Omental fat pad (tissue), 4 donors: ENCODE results near the gene ZRANB3. TPM values are rescaled to one million over a fixed set of nuclear protein-coding genes. Genes with fewer than 3 reads are reported as not detected.
"Not testable (repeated sequence)": the region's sequence is repeated elsewhere in the genome, so short reads cannot be mapped to it uniquely, and the experiment has no call there.

ENCODE experiments used
- ATAC-seq: fragments of 150-250 bp; one replicate; pipeline ENCODE4 v1.9.1; 2016; ENCODE audit warnings: mild to moderate bottlenecking, moderate library complexity; ENCODE audit not compliant: low FRiP score
- DNase-seq: peaks from one replicate; pipeline ENCODE4 v3.0.0-alpha.2; 2019; ENCODE audit warnings: low spot score
- total RNA-seq, 4 donors: library from RNA; depleted of rRNA; stranded (reverse); fragments of >200 nt; gene quantifications; one replicate each; pipeline ENCODE4 v1.1.0, GENCODE V29; 2016
- TF ChIP-seq, protein P1 (sequence below), 3 donors: fragments of 450-650 bp; IDR thresholded peaks; one replicate each; pipeline ENCODE4 v1.5.1; 2016 to 2017; ENCODE audit warnings: antibody characterized with exemption in 3 of 3, mild to moderate bottlenecking in 3 of 3, moderate library complexity in 2 of 3

ZRANB3 gene
- total RNA-seq, 4 donors from 2014 or later, result 3.3 to 4.0 (median 3.9) TPM

DNA sequence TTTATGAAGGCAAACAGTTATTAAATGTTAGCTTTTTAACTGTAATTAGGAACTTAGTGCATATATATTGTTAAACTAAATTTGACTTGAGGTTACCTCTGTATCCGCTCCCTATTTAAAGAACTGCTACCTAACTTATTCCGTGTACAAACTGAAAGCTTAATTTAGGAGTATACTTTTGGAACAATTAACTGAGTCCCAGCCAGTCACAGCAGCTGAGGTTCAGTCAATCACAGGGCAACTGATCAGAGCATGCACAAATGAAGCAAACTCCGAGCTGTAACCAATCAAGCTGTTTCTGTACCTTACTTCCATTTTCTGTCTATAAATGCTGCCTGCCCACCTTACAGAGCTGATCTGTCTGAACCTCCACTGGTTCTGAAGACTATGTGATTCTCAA, 417.7 kb downstream of the ZRANB3 start:
- TF ChIP-seq, protein P1, sequence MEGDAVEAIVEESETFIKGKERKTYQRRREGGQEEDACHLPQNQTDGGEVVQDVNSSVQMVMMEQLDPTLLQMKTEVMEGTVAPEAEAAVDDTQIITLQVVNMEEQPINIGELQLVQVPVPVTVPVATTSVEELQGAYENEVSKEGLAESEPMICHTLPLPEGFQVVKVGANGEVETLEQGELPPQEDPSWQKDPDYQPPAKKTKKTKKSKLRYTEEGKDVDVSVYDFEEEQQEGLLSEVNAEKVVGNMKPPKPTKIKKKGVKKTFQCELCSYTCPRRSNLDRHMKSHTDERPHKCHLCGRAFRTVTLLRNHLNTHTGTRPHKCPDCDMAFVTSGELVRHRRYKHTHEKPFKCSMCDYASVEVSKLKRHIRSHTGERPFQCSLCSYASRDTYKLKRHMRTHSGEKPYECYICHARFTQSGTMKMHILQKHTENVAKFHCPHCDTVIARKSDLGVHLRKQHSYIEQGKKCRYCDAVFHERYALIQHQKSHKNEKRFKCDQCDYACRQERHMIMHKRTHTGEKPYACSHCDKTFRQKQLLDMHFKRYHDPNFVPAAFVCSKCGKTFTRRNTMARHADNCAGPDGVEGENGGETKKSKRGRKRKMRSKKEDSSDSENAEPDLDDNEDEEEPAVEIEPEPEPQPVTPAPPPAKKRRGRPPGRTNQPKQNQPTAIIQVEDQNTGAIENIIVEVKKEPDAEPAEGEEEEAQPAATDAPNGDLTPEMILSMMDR (IDR thresholded peaks at IDR 0.05), result no peak
- no peak for DNase-seq
- ATAC-seq, result no peak

DNA sequence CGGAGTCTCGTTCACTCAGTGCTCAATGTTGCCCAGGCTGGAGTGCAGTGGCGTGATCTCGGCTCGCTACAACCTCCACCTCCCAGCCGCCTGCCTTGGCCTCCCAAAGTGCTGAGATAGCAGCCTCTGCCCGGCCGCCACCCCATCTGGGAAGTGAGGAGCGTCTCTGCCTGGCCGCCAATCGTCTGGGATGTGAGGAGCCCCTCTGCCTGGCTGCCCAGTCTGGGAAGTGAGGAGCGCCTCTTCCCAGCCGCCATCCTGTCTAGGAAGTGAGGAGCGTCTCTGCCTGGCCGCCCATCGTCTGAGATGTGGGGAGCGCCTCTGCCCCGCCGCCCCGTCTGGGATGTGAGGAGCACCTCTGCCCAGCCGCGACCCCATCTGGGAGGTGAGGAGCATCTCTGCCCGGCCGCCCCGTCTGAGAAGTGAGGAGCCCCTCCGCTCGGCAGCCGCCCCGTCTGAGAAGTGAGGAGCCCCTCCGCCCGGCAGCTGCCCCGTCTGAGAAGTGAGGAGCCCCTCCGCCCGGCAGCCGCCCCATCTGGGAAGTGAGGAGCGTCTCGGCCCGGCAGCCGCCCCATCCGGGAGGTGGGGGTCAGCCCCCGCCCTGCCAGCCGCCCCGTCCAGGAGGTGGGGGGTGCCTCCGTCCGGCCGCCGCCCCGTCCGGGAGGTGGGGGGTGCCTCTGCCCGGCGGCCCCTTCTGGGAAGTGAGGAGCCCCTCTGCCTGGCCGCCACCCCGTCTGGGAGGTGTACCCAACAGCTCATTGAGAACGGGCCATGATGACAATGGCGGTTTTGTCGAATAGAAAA, 425.3 kb downstream of the ZRANB3 start:
- not testable (repeated sequence) for ATAC-seq, DNase-seq

DNA sequence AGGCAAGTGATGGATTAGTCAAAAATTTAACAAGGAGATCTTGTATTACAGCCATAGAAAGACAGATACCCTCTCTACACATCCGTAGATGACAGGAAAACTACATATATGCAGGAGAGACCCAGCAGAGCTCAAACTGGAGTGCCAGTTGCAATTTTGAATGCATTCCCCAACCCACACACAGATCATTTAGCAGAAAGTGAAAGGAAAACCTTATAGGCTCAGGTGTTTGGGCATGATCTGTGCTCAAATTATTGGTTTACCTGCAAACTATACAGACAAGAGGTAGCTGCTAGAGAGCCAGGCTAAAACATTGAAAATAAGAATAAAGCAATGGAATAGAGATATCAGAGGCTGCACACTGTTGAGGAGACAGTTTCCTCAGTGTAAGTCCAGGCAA, 427.2 kb downstream of the ZRANB3 start:
- DNase-seq (no peak), ATAC-seq (no peak)
- TF ChIP-seq, protein P1 (IDR thresholded peaks at IDR 0.05), result no peak

DNA sequence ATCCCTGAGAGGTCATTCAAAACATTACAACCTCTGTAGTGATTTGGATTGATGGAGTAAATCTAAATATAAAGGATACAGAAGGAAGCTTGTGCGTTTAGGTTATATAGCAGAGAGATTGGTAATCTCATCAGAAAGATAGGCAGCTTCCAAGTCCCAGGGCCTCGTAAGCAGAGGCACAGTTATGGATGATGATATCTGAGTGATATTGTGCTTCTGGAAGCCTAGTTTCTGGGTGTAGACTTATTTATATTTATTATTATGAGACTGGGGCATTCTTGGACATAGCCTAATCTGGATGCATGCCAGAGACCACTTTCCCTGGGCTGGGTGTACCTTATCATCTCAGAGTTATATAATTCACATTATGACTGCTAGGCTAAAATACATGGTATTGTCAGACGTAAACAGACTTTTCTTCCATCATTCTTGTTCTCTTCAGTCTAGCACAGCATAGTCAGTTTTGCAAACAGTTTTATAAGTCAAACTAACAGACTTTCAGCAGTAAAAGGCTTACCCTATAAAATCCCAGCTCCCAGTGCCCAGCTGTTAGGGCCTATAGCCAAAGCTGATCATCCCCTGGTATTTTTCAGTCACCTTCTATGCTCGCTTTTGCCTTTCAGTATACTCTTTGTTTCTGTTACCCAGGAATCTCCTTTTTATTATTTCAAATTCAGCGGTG, 431.1 kb downstream of the ZRANB3 start:
- TF ChIP-seq, protein P1 (IDR thresholded peaks at IDR 0.05), result no peak
- no peak for ATAC-seq

DNA sequence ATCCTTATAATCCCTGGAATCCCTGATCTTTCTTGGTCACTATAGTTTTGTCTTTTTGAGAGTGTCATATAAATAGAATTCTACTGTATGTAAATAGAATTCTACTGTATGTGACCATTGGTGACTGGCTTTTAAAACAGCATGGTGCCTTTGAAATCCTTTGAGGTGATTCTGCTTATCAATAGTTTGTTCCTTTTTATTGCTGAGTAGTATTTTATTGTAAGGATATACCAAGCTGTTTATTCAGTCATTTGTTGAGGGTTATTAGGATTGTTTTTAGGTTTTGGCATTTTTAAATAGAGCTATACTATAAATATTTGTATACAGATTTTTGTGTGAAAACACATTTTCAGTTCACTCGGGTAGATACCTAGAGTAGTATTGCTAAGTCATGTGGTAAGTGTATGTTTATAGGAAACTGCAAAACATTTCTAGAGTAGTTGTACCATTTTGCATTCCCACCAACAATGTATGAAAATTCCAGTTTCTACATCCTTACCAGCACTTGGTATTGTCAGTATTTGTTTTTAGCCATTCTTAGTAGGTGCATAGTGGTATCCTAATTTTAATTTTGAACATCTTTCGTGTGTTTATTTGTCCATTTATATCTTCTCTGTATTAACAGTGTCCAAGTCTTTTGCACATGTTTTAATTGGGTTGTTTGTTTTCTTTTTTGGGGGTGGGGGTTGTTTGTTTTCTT, 433.3 kb downstream of the ZRANB3 start:
- ATAC-seq, result no peak
- no peak for DNase-seq
- TF ChIP-seq, protein P1 (IDR thresholded peaks at IDR 0.05), result no peak

More for the DNA sequence above, 431.1 kb downstream of the ZRANB3 start:
- DNase-seq, result no peak

DNA sequence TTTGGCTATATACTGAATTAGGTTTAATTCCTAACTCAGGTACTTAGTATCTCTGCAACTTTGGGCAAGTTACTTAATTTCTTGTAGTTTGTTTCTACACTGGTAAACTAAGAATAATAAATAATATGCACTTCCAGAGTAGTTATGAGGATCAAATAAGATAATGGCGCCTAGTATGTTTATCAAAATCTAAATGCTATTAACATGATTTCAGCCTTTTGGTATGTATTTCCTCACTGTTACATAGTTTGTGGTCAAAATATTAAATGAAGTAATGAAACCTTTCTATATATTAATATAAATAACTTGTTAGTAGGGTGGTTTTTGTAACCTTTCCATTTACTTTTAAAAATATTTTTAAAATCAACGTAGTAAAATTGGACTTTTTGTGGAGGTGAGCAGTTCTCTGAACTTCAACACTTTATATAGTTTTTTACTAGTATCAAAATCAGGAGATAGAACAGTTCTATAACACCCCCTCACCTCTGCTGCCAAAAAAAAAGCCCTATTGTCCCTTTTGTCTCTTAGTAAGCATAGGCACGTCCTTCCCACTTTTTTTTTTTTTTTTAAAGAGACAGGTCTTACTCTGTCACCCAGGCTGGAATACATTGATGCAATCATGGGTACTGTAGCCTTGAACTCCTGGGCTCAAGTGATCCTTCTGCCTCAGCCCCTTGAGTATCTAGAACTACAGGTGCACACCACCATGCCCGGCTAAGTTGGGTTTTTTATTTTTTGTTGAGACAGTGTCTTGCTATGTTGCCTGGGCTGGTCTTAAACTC, 434.2 kb downstream of the ZRANB3 start:
- TF ChIP-seq, protein P1 (IDR thresholded peaks at IDR 0.05), result no peak
- no peak for DNase-seq
- ATAC-seq, result no peak

DNA sequence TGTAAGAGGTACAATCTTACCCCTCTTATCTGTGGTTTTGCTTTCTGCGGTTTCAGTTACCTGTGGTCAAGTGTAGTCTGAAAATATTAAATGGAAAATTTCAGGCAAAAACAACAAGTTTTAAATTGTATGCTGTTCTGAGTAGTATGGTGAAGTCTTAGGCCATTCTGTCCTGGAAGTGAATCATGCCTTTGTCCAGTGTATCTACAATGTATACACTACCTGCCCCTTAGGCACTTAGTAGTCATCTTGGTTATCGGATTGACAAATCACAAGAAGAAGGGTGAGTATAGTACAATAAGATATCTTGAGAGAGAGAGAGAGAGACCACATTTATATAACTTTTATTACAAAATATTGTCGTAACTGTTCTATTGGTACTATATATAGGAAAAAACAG, 435.4 kb downstream of the ZRANB3 start:
- DNase-seq (no peak), ATAC-seq (no peak)
- TF ChIP-seq, protein P1 (IDR thresholded peaks at IDR 0.05), result no peak
